Activated T-helper 1 cell treated with Interleukin-2 at 50 U/mL for 16 hours (primary cell): ENCODE data around the gene CNTNAP2.

Experiments
- DNase-seq: peaks from one replicate; pipeline ENCODE4 v3.0.0-alpha.2; 2020; ENCODE audit warnings: low read depth

CNTNAP2 gene

GRCh38 chr7:146781352-146782116 lies 664.9 kb downstream of the CNTNAP2 start:
- DNase-seq: no peak

GRCh38 chr7:146787266-146787665 lies 670.7 kb downstream of the CNTNAP2 start:
- DNase-seq: no peak

- no peak for DNase-seq
Observed at GRCh38 chr7:146788008-146788407, 671.4 kb downstream of the CNTNAP2 start.

- DNase-seq: no peak
Observed at GRCh38 chr7:146791344-146792285, 675.0 kb downstream of the CNTNAP2 start.

- no peak for DNase-seq
Observed at GRCh38 chr7:146804620-146805019, 688.0 kb downstream of the CNTNAP2 start.

- no peak for DNase-seq
Observed at GRCh38 chr7:146805082-146805481, 688.5 kb downstream of the CNTNAP2 start.

- no peak for DNase-seq
Observed at GRCh38 chr7:146826329-146826728, 709.7 kb downstream of the CNTNAP2 start.

GRCh38 chr7:146830686-146831085 lies 714.1 kb downstream of the CNTNAP2 start:
- no peak for DNase-seq

- no peak for DNase-seq
Observed at GRCh38 chr7:146831875-146832274, 715.3 kb downstream of the CNTNAP2 start.

- no peak for DNase-seq
Observed at GRCh38 chr7:146844405-146844804, 727.8 kb downstream of the CNTNAP2 start.

- DNase-seq: no peak
Observed at GRCh38 chr7:146858690-146859089, 742.1 kb downstream of the CNTNAP2 start.

GRCh38 chr7:146861701-146862100 lies 745.1 kb downstream of the CNTNAP2 start:
- no peak for DNase-seq

GRCh38 chr7:146862415-146862814 lies 745.8 kb downstream of the CNTNAP2 start:
- DNase-seq: no peak

- DNase-seq: no peak
Observed at GRCh38 chr7:146864644-146865043, 748.0 kb downstream of the CNTNAP2 start.

GRCh38 chr7:146865696-146866095 lies 749.1 kb downstream of the CNTNAP2 start:
- DNase-seq: no peak

- DNase-seq: no peak
Observed at GRCh38 chr7:146874722-146875121, 758.1 kb downstream of the CNTNAP2 start.

- no peak for DNase-seq
Observed at GRCh38 chr7:146875237-146875785, 758.7 kb downstream of the CNTNAP2 start.

- DNase-seq: no peak
Observed at GRCh38 chr7:146875981-146876380, 759.4 kb downstream of the CNTNAP2 start.

GRCh38 chr7:146876411-146876810 lies 759.8 kb downstream of the CNTNAP2 start:
- no peak for DNase-seq

GRCh38 chr7:146878901-146879300 lies 762.3 kb downstream of the CNTNAP2 start:
- no peak for DNase-seq

GRCh38 chr7:146885231-146885630 lies 768.6 kb downstream of the CNTNAP2 start:
- no peak for DNase-seq

- no peak for DNase-seq
Observed at GRCh38 chr7:146889806-146890555, 773.4 kb downstream of the CNTNAP2 start.
